GM19328 (cell line): ENCODE measurements around the gene ELAVL2.

Experiments used
- ATAC-seq: cut with Tn5 transposase; IDR thresholded peaks from one replicate; pipeline ENCODE4 v1.9.1; 2021; ENCODE audit warnings: mild to moderate bottlenecking, moderate library complexity; ENCODE audit not compliant: unreplicated experiment

Gene ELAVL2

GRCh38 chr9:23774266-23774665 is 51.8 kb downstream of the ELAVL2 start:
- no peak for ATAC-seq

GRCh38 chr9:23772385-23772783 is 53.7 kb downstream of the ELAVL2 start:
- ATAC-seq, result no peak

GRCh38 chr9:23771746-23772384 is 54.2 kb downstream of the ELAVL2 start:
- no peak for ATAC-seq

GRCh38 chr9:23769307-23769935 is 56.6 kb downstream of the ELAVL2 start:
- no peak for ATAC-seq

GRCh38 chr9:23768861-23769260 is 57.2 kb downstream of the ELAVL2 start:
- ATAC-seq, result no peak

- ATAC-seq, result no peak
Measured at GRCh38 chr9:23766613-23767012, 59.4 kb downstream of the ELAVL2 start.

GRCh38 chr9:23765561-23765960 is 60.5 kb downstream of the ELAVL2 start:
- ATAC-seq, result no peak

- no peak for ATAC-seq
Measured at GRCh38 chr9:23764219-23764618, 61.8 kb downstream of the ELAVL2 start.

- ATAC-seq, result no peak
Measured at GRCh38 chr9:23754551-23754950, 71.5 kb downstream of the ELAVL2 start.

- no peak for ATAC-seq
Measured at GRCh38 chr9:23752859-23753258, 73.2 kb downstream of the ELAVL2 start.

GRCh38 chr9:23751633-23752032 is 74.4 kb downstream of the ELAVL2 start:
- ATAC-seq, result no peak

- ATAC-seq, result no peak
Measured at GRCh38 chr9:23750808-23751207, 75.2 kb downstream of the ELAVL2 start.

GRCh38 chr9:23747088-23748075 is 78.7 kb downstream of the ELAVL2 start:
- ATAC-seq, result no peak

- ATAC-seq, result no peak
Measured at GRCh38 chr9:23746317-23746716, 79.7 kb downstream of the ELAVL2 start.

GRCh38 chr9:23743036-23743435 is 83.0 kb downstream of the ELAVL2 start:
- no peak for ATAC-seq

- ATAC-seq, result no peak
Measured at GRCh38 chr9:23741351-23741750, 84.7 kb downstream of the ELAVL2 start.

GRCh38 chr9:23740531-23740930 is 85.5 kb downstream of the ELAVL2 start:
- no peak for ATAC-seq

- no peak for ATAC-seq
Measured at GRCh38 chr9:23739753-23740152, 86.3 kb downstream of the ELAVL2 start.

- ATAC-seq, result no peak
Measured at GRCh38 chr9:23736293-23736692, 89.7 kb downstream of the ELAVL2 start.

- no peak for ATAC-seq
Measured at GRCh38 chr9:23733495-23734078, 92.5 kb downstream of the ELAVL2 start.

- no peak for ATAC-seq
Measured at GRCh38 chr9:23731353-23731752, 94.7 kb downstream of the ELAVL2 start.
